Epithelial cell of esophagus (primary cell): Measurements from ENCODE around the gene BTN1A1.
"Not testable (repeated sequence)": the region's sequence is repeated elsewhere in the genome, so short reads cannot be mapped to it uniquely, and the experiment has no call there.

Experiments used
- DNase-seq: peaks from one replicate; pipeline ENCODE4 v3.0.0; 2010; ENCODE audit warnings: low read depth
- H3K4me3 ChIP-seq: 2 replicates; pipeline ENCODE4 v1.5.1; 2011; ENCODE audit warnings: mild to moderate bottlenecking, low read length, control low read depth
- TF ChIP-seq, protein P1 (sequence below): IDR thresholded peaks from 2 replicates; pipeline ENCODE4 v1.5.1; 2011; ENCODE audit warnings: low read depth, mild to moderate bottlenecking, low read length, control low read depth, inconsistent platforms; ENCODE audit not compliant: insufficient read depth; ENCODE audit errors: missing control alignments

The BTN1A1 gene

DNA sequence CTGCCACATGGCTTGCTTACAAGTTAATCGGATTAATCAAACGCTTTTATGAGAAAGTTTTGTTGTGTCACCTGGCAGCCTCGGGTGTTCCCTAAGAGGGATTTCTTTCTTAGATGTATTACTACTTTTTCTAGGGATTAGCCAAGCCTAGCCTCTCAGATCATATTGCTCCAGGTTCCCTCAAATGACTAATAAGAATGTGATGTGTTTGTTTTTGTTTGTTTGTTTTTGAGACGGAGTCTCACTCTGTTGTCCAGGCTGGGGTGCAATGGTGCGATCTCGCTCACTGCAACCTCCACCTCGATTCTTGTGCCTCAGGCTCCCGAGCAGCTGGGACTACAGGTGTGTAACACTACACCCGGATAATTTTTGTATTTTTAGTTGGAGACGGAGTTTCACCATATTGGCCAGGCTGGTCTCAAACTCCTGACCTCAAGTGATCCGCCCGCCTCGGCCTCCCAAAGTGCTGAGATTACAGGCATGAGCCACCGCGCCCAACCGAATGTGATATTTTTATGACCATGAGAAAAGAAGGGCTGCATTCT lies 39.0 kb downstream of the BTN1A1 start:
- peak; percentile 35 for DNase-seq
- TF ChIP-seq, protein P1, sequence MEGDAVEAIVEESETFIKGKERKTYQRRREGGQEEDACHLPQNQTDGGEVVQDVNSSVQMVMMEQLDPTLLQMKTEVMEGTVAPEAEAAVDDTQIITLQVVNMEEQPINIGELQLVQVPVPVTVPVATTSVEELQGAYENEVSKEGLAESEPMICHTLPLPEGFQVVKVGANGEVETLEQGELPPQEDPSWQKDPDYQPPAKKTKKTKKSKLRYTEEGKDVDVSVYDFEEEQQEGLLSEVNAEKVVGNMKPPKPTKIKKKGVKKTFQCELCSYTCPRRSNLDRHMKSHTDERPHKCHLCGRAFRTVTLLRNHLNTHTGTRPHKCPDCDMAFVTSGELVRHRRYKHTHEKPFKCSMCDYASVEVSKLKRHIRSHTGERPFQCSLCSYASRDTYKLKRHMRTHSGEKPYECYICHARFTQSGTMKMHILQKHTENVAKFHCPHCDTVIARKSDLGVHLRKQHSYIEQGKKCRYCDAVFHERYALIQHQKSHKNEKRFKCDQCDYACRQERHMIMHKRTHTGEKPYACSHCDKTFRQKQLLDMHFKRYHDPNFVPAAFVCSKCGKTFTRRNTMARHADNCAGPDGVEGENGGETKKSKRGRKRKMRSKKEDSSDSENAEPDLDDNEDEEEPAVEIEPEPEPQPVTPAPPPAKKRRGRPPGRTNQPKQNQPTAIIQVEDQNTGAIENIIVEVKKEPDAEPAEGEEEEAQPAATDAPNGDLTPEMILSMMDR, result no peak
- peak overlapping the region; percentile 63 for H3K4me3 ChIP-seq

DNA sequence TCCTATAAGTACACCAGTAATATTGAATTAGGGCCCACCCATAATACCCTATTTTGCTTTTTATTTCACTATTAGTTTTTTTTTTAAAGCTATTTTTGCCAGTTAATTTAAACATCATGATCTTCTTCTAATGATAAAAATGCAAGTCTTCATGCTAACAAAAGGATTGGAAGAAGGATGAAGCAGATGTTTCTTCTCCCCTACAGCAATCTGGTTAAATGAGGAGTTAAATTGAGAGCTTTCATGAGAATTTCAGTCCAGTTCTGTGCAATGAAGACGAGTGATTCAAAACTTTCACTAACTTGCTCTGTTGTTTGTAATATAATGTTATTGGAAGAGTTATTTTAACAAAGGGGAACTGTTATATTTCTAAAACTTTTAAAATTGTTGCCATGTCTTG lies 41.5 kb downstream of the BTN1A1 start:
- TF ChIP-seq, protein P1, result no peak
- no peak for DNase-seq
- no peak overlapping the region for H3K4me3 ChIP-seq

DNA sequence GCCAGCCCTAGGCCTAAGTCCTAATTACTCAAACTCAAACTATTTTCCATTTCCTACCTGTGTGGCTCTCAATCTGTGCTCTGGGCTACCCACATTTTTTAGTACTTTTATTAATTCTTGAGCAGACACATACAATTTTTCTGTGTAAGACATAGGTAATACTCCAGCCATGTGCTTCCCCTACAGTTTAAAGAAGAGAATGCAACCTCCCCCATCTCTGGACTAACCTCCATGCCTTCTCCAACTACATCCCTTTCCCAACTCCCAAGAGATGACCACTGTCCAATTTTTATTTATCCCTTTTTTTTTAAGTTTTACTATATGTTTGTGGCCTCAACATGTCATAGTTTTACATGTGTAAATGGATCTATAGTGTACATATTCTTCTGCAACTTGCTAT lies 43.9 kb downstream of the BTN1A1 start:
- DNase-seq, result peak; percentile 40

DNA sequence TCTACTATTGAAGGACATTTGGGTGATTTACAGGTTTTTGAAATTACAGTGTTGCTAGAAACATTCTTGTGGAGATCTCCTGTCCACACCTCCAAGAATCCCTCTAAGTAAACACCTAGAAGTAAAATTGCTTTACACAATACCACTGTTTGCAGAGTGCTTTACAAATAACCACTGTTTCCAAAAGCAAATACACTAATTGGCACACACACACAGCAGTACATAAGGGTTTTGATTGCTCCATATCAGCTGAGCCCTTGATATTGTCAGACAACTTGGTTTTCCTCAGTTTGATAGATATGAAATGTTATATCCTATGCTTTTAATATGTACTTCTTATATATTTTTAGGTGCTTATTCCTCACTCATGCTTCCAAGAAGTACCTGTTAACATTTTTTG lies 44.4 kb downstream of the BTN1A1 start:
- no peak overlapping the region for H3K4me3 ChIP-seq
- TF ChIP-seq, protein P1, result no peak
- no peak for DNase-seq

More for the DNA sequence above, 43.9 kb downstream of the BTN1A1 start:
- no peak overlapping the region for H3K4me3 ChIP-seq
- TF ChIP-seq, protein P1, result peak; percentile 58

DNA sequence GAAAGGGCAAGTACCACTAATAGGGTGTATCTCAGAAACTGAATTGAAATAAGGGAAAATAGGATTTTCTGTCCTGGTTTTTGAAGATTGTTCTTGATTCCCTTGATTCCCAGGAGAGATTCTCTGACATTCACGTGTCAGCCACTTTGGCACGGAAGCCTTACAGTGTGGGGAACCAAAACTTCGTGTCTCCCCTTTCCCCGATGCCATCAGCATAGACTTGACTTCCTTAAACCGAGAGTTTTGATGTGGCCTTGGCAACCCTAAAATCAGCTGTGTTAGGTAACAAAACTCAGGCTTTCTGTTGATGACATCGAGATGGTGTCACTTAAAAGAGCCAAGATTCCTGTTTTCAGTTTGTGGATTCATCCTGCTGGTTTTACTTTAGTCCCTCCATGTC lies 45.5 kb downstream of the BTN1A1 start:
- no peak overlapping the region for H3K4me3 ChIP-seq
- DNase-seq, result no peak
- TF ChIP-seq, protein P1, result no peak

DNA sequence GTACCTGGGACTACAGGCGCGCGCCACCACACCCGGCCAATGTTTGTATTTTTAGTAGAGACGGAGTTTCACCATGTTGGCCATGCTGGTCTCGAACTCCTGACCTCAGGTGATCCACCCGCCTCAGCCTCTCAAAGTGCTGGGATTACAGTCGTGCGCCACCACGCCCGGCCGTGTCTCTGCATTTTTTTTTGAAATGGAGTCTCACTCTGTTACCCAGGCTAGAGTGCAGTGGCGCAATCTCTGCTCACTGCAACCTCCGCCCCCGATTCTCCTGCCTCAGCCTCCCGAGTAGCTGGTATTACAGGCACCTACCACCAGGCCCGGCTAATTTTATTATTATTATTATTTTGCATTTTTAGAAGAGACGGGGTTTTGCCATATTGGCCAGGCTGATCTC lies 47.3 kb downstream of the BTN1A1 start:
- not testable (repeated sequence) for DNase-seq, H3K4me3 ChIP-seq

DNA sequence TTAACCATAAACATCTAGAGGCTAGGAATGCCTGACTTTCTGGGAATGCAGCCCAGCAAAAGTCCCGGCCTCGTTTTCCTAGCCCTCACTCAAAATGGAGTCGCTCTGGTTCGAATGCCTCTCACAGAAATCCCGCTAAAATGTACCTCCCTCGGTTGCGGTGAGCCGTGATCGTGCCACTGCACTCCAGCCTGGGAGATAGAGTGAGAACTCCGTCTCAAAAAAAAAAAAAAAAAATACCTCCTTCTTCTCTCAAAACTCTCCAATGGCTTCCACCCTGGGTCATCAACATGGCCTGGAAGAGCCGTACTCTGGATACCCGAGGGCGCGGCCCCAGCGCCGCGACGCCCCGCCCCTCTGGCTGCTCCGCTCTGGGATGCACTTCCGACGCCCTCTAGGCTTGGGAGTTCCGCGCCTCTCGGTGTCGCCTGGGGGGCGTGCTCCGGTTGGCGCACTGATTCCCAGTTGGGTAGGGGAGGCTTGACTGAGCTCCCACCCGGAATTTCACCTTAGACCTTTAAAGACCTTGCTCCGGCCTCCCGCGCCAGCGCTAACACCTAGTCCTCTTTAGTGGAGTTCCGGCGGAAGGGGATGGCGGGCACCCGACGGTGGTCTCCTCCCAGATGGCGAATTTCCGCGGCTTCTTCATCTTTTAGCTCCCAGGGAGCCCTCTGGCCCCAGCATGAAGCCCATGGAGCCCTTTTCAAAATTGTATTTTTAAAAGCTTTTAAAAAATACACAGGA lies 50.3 kb downstream of the BTN1A1 start:
- TF ChIP-seq, protein P1, result no peak
- H3K4me3 ChIP-seq, result peak overlapping the region; percentile 54
- DNase-seq, result peak; percentile 37
